ENCODE data around the gene NOCT.

- TF ChIP-seq POLR2AphosphoS5 (IDR thresholded peaks at IDR 0.05; ENCODE audit: low read depth, low read length) (no peak), POLR2A (IDR thresholded peaks at IDR 0.05; ENCODE audit: low read depth, low read length) (no peak)
These were observed 7.9 kb upstream of the NOCT start for GRCh38 chr4:139007640-139008039.
